Stomach (tissue), 4 donors: ENCODE measurements around the gene CEP72.

Experiments
- EP300 ChIP-seq: sonication (generic); formaldehyde crosslinking; IDR thresholded peaks from one replicate; pipeline ENCODE4 v1.6.1; 2017; ENCODE audit warnings: antibody characterized with exemption
- POLR2A ChIP-seq, 4 donors: fragments of 450-650 bp; IDR thresholded peaks; one replicate each; pipeline ENCODE4 v1.6.1; 2016; ENCODE audit warnings: antibody characterized with exemption in 4 of 4, control low read depth in 2 of 4, mild to moderate bottlenecking in 1 of 4, moderate library complexity in 1 of 4
- POLR2AphosphoS5 ChIP-seq, 3 donors: sonication (generic); formaldehyde crosslinking; IDR thresholded peaks; one replicate each; pipeline ENCODE4 v1.6.1; 2016; ENCODE audit warnings: antibody characterized with exemption in 3 of 3
- TF ChIP-seq, protein P1 (sequence below), 7 experiments: fragments of 450-650 bp in 4 of 7; fragments of 200-600 bp in 3 of 7; sonication (generic) in 3 of 7; IDR thresholded peaks; one replicate each; pipeline ENCODE4 v1.5.1; 2016 to 2019; ENCODE audit warnings: antibody characterized with exemption in 7 of 7, control low read depth in 2 of 7, mild to moderate bottlenecking in 1 of 7

DNA sequence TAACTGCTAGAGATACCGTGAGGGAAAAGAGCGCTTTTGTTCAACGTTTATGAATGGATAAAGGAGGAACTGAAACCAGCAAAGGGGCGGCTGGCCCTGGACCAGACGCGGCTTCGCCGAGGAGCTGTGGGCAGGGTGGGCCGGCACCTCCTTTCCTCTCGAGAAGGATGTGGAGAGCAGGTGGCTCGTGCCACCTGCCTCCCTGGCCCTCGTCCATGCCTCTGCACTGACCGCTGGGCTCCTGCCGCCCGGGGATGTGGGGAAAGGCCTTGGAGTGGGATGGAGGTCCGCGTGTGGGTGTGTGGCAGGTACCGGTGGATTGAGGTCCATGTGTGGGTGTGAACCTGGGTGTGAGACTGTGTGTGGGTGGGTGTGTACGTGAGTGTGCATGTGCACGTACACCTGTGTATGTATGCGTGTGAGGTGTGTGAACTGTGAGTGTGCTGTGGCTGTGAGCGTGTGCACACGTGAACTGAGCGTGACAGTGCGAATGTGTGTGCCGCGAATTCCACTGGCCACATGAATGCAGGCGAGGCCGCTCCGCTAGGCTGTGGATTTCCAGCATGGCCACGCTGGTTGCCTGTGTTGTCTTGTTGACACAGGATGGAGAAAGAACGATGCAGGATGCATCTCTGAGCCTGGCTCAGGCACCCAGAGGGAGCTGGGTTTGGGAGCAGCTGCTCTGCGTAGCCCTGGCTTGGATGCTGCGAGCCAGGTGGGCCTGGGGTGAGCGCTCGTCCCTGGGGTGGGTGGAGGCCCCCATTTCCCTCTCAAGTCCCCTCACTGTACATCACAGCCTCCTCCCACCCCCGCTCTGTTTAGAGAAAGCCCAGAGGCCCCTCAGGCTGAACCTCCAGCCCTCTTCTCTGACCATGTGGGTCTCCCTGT is 4.4 kb upstream of the CEP72 start:
- TF ChIP-seq POLR2A (IDR thresholded peaks at IDR 0.05) (no peak), EP300 (no peak), POLR2AphosphoS5 (IDR thresholded peaks at IDR 0.05) (no peak)
- TF ChIP-seq, protein P1, sequence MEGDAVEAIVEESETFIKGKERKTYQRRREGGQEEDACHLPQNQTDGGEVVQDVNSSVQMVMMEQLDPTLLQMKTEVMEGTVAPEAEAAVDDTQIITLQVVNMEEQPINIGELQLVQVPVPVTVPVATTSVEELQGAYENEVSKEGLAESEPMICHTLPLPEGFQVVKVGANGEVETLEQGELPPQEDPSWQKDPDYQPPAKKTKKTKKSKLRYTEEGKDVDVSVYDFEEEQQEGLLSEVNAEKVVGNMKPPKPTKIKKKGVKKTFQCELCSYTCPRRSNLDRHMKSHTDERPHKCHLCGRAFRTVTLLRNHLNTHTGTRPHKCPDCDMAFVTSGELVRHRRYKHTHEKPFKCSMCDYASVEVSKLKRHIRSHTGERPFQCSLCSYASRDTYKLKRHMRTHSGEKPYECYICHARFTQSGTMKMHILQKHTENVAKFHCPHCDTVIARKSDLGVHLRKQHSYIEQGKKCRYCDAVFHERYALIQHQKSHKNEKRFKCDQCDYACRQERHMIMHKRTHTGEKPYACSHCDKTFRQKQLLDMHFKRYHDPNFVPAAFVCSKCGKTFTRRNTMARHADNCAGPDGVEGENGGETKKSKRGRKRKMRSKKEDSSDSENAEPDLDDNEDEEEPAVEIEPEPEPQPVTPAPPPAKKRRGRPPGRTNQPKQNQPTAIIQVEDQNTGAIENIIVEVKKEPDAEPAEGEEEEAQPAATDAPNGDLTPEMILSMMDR (IDR thresholded peaks at IDR 0.05) = no peak
